Large intestine (tissue), 3 donors: Measurements from ENCODE around the gene ALOXE3. TPM values are rescaled to one million over a fixed set of nuclear protein-coding genes. Genes with fewer than 3 reads are reported as not detected.

Source experiments
- DNase-seq, 2 donors: peaks; one replicate each; pipeline versions ENCODE4 v3.0.0 to v3.0.0-alpha.2; 2013
- H3K27ac ChIP-seq: one replicate; pipeline ENCODE4 v1.5.1; 2013; ENCODE audit warnings: low read length
- H3K27me3 ChIP-seq: 2 replicates; pipeline ENCODE4 v1.6.1; 2013; ENCODE audit warnings: low read length; ENCODE audit not compliant: control insufficient read depth, insufficient read depth
- H3K36me3 ChIP-seq: 2 replicates; pipeline ENCODE4 v1.6.1; 2013; ENCODE audit warnings: low read length; ENCODE audit not compliant: control insufficient read depth, insufficient read depth
- H3K4me1 ChIP-seq: one replicate; pipeline ENCODE4 v1.6.1; 2013; ENCODE audit warnings: low read length; ENCODE audit not compliant: control insufficient read depth, insufficient read depth
- H3K4me3 ChIP-seq: one replicate; pipeline ENCODE4 v1.5.1; 2013; ENCODE audit warnings: low read length
- H3K9me3 ChIP-seq: one replicate; pipeline ENCODE4 v1.6.1; 2013; ENCODE audit warnings: mild to moderate bottlenecking, low read depth, low read length, moderate library complexity; ENCODE audit not compliant: control insufficient read depth
- WGBS: methylation state at CpG from one replicate; pipeline ENCODE4 v1.1.5; 2013; ENCODE audit warnings: low lambda C conversion rate; ENCODE audit not compliant: insufficient coverage; 5-methylcytosine and 5-hydroxymethylcytosine counted together
- polyA plus RNA-seq: library from polyadenylated mRNA; unstranded; fragments of 120-200 nt; gene quantifications from one replicate; pipeline ENCODE4 v1.2.1, GENCODE V29; 2013

The ALOXE3 gene
- polyA plus RNA-seq, 1 donor, result 0.01 TPM

GRCh38 chr17:8076502-8077266 lies 41.6 kb downstream of the ALOXE3 start:
- H3K36me3 ChIP-seq, result no peaks in the 10 kb centered on the region
- no peak overlapping the region for H3K4me3 ChIP-seq
- H3K9me3 ChIP-seq, result peaks cover 11% of the 10 kb centered on the region
- no peak for DNase-seq
- peaks cover 72% of the 10 kb centered on the region for H3K27me3 ChIP-seq
- H3K27ac ChIP-seq, result no peak overlapping the region
- no CpG with 5 or more reads among the region's 13 CpGs for WGBS
- peaks cover 34% of the 10 kb centered on the region for H3K4me1 ChIP-seq

- no peaks in the 10 kb centered on the region for H3K36me3 ChIP-seq
- no CpG with 5 or more reads among the region's 14 CpGs for WGBS
- H3K9me3 ChIP-seq, result peaks cover 11% of the 10 kb centered on the region
- no peak overlapping the region for H3K27ac ChIP-seq
- peaks cover 78% of the 10 kb centered on the region for H3K27me3 ChIP-seq
- H3K4me1 ChIP-seq, result peaks cover 29% of the 10 kb centered on the region
- DNase-seq, result no peak
- no peak overlapping the region for H3K4me3 ChIP-seq
Measured at GRCh38 chr17:8075574-8076342, 42.6 kb downstream of the ALOXE3 start.

- H3K36me3 ChIP-seq, result no peaks in the 10 kb centered on the region
- H3K27ac ChIP-seq, result no peak overlapping the region
- peaks cover 22% of the 10 kb centered on the region for H3K4me1 ChIP-seq
- peaks cover 77% of the 10 kb centered on the region for H3K27me3 ChIP-seq
- H3K9me3 ChIP-seq, result peaks cover 11% of the 10 kb centered on the region
- no peak for DNase-seq
- no CpG with 5 or more reads among the region's 3 CpGs for WGBS
- H3K4me3 ChIP-seq, result no peak overlapping the region
Measured at GRCh38 chr17:8075081-8075480, 43.2 kb downstream of the ALOXE3 start.

GRCh38 chr17:8074554-8074953 lies 43.8 kb downstream of the ALOXE3 start:
- H3K27ac ChIP-seq, result no peak overlapping the region
- no CpG with 5 or more reads among the region's 7 CpGs for WGBS
- H3K4me1 ChIP-seq, result peaks cover 24% of the 10 kb centered on the region
- no peak for DNase-seq
- H3K4me3 ChIP-seq, result no peak overlapping the region
- no peaks in the 10 kb centered on the region for H3K36me3 ChIP-seq
- H3K27me3 ChIP-seq, result peaks cover 74% of the 10 kb centered on the region
- H3K9me3 ChIP-seq, result peaks cover 11% of the 10 kb centered on the region

- Histone ChIP-seq H3K4me3 (no peak overlapping the region), H3K27me3 (peaks cover 68% of the 10 kb centered on the region), H3K36me3 (no peaks in the 10 kb centered on the region), H3K27ac (no peak overlapping the region), H3K4me1 (peaks cover 27% of the 10 kb centered on the region), H3K9me3 (peaks cover 6% of the 10 kb centered on the region)
- peak; percentile 63 to 64 for DNase-seq
- 0% methylated on average over 1 of the region's 28 CpGs for WGBS
Measured at GRCh38 chr17:8073627-8074484, 44.5 kb downstream of the ALOXE3 start.

- Histone ChIP-seq H3K36me3 (no peaks in the 10 kb centered on the region), H3K9me3 (peaks cover 6% of the 10 kb centered on the region), H3K4me1 (peaks cover 36% of the 10 kb centered on the region), H3K27ac (no peak overlapping the region), H3K4me3 (no peak overlapping the region), H3K27me3 (peaks cover 73% of the 10 kb centered on the region)
- DNase-seq, result peak in 1 of 2 donors; percentile 39
- WGBS, result no CpG with 5 or more reads among the region's 40 CpGs
Measured at GRCh38 chr17:8072729-8073461, 45.4 kb downstream of the ALOXE3 start.

GRCh38 chr17:8072341-8072728 lies 46.0 kb downstream of the ALOXE3 start:
- Histone ChIP-seq H3K4me1 (peaks cover 36% of the 10 kb centered on the region), H3K36me3 (no peaks in the 10 kb centered on the region), H3K27ac (no peak overlapping the region), H3K27me3 (peaks cover 76% of the 10 kb centered on the region), H3K4me3 (no peak overlapping the region), H3K9me3 (peaks cover 6% of the 10 kb centered on the region)
- WGBS, result no CpG with 5 or more reads among the region's 28 CpGs
- no peak for DNase-seq

GRCh38 chr17:8071496-8071895 lies 46.8 kb downstream of the ALOXE3 start:
- Histone ChIP-seq H3K27me3 (peaks cover 76% of the 10 kb centered on the region), H3K36me3 (no peaks in the 10 kb centered on the region), H3K27ac (no peak overlapping the region), H3K4me3 (no peak overlapping the region), H3K4me1 (peaks cover 36% of the 10 kb centered on the region), H3K9me3 (peaks cover 6% of the 10 kb centered on the region)
- no peak for DNase-seq
- no CpG with 5 or more reads among the region's 12 CpGs for WGBS

GRCh38 chr17:8069587-8069860 lies 48.8 kb downstream of the ALOXE3 start:
- peaks cover 36% of the 10 kb centered on the region for H3K4me1 ChIP-seq
- peak in 1 of 2 donors; percentile 53 for DNase-seq
- no peak overlapping the region for H3K4me3 ChIP-seq
- peaks cover 71% of the 10 kb centered on the region for H3K27me3 ChIP-seq
- H3K9me3 ChIP-seq, result peaks cover 6% of the 10 kb centered on the region
- H3K36me3 ChIP-seq, result no peaks in the 10 kb centered on the region
- WGBS, result 0% methylated on average over 1 of the region's 3 CpGs
- H3K27ac ChIP-seq, result no peak overlapping the region
